ENCODE results near the gene CPT1A. TPM values are rescaled to one million over a fixed set of nuclear protein-coding genes. Genes with fewer than 3 reads are reported as not detected.
A peak's percentile ranks its signal among the peaks of the same experiment; 100 is the strongest.

Gene CPT1A
- total RNA-seq, 1 donor: 29.3 TPM

GRCh38 chr11:68727783-68728182 lies 113.9 kb downstream of the CPT1A start:
- no peak overlapping the region for H2AFZ ChIP-seq (ENCODE audit: low read length)
- H3K36me3 ChIP-seq (ENCODE audit: insufficient read depth, low read length): no peaks in the 10 kb centered on the region
- no peak for DNase-seq (ENCODE audit: insufficient read length, low spot score, missing footprints)
- H3K79me2 ChIP-seq (ENCODE audit: insufficient read depth, low read length): no peaks in the 10 kb centered on the region
- no peak overlapping the region for H3K4me3 ChIP-seq (ENCODE audit: insufficient read depth, low read length)
- no peaks in the 10 kb centered on the region for H3K9me3 ChIP-seq (ENCODE audit: low read depth, low read length)
- no peak overlapping the region for H3K27ac ChIP-seq (ENCODE audit: low read depth, low read length)
- peak; percentile 29 for TF ChIP-seq CTCF (IDR thresholded peaks at IDR 0.05; ENCODE audit: extremely low read depth, low read depth, low read length)
- H3K27me3 ChIP-seq (ENCODE audit: insufficient read depth, low read length): peaks cover 50% of the 10 kb centered on the region
- no peaks in the 10 kb centered on the region for H3K4me1 ChIP-seq (ENCODE audit: insufficient read depth, low read length)
- H3K4me2 ChIP-seq (ENCODE audit: insufficient read depth, low read length): no peak overlapping the region
- no peaks in the 10 kb centered on the region for H4K20me1 ChIP-seq (ENCODE audit: insufficient read depth, low read length)

- H3K9me3 ChIP-seq (ENCODE audit: low read depth, low read length): peaks cover 2% of the 10 kb centered on the region
- H3K27ac ChIP-seq (ENCODE audit: low read depth, low read length): no peak overlapping the region
- no peak for DNase-seq (ENCODE audit: insufficient read length, low spot score, missing footprints)
- H4K20me1 ChIP-seq (ENCODE audit: insufficient read depth, low read length): no peaks in the 10 kb centered on the region
- no peaks in the 10 kb centered on the region for H3K4me1 ChIP-seq (ENCODE audit: insufficient read depth, low read length)
- H3K4me2 ChIP-seq (ENCODE audit: insufficient read depth, low read length): no peak overlapping the region
- no peaks in the 10 kb centered on the region for H3K36me3 ChIP-seq (ENCODE audit: insufficient read depth, low read length)
- no peak overlapping the region for H3K4me3 ChIP-seq (ENCODE audit: insufficient read depth, low read length)
- no peak for TF ChIP-seq CTCF (IDR thresholded peaks at IDR 0.05; ENCODE audit: extremely low read depth, low read depth, low read length)
- no peak overlapping the region for H2AFZ ChIP-seq (ENCODE audit: low read length)
- no peaks in the 10 kb centered on the region for H3K79me2 ChIP-seq (ENCODE audit: insufficient read depth, low read length)
- peaks cover 58% of the 10 kb centered on the region for H3K27me3 ChIP-seq (ENCODE audit: insufficient read depth, low read length)
Measured at GRCh38 chr11:68724293-68724692, 117.4 kb downstream of the CPT1A start.

- no peaks in the 10 kb centered on the region for H3K36me3 ChIP-seq (ENCODE audit: insufficient read depth, low read length)
- TF ChIP-seq CTCF (IDR thresholded peaks at IDR 0.05; ENCODE audit: extremely low read depth, low read depth, low read length): no peak
- no peaks in the 10 kb centered on the region for H3K4me1 ChIP-seq (ENCODE audit: insufficient read depth, low read length)
- H3K27ac ChIP-seq (ENCODE audit: low read depth, low read length): no peak overlapping the region
- H3K27me3 ChIP-seq (ENCODE audit: insufficient read depth, low read length): peaks cover 62% of the 10 kb centered on the region
- H3K4me2 ChIP-seq (ENCODE audit: insufficient read depth, low read length): no peak overlapping the region
- H3K79me2 ChIP-seq (ENCODE audit: insufficient read depth, low read length): no peaks in the 10 kb centered on the region
- no peak overlapping the region for H2AFZ ChIP-seq (ENCODE audit: low read length)
- H3K9me3 ChIP-seq (ENCODE audit: low read depth, low read length): peaks cover 4% of the 10 kb centered on the region
- no peak for DNase-seq (ENCODE audit: insufficient read length, low spot score, missing footprints)
- H4K20me1 ChIP-seq (ENCODE audit: insufficient read depth, low read length): no peaks in the 10 kb centered on the region
- H3K4me3 ChIP-seq (ENCODE audit: insufficient read depth, low read length): no peak overlapping the region
Measured at GRCh38 chr11:68722143-68722542, 119.6 kb downstream of the CPT1A start.

GRCh38 chr11:68721075-68721474 lies 120.6 kb downstream of the CPT1A start:
- Histone ChIP-seq H3K27me3 (ENCODE audit: insufficient read depth, low read length) (peaks cover 55% of the 10 kb centered on the region), H2AFZ (ENCODE audit: low read length) (no peak overlapping the region), H3K4me2 (ENCODE audit: insufficient read depth, low read length) (no peak overlapping the region), H3K9me3 (ENCODE audit: low read depth, low read length) (peaks cover 4% of the 10 kb centered on the region), H3K4me3 (ENCODE audit: insufficient read depth, low read length) (no peak overlapping the region), H3K4me1 (ENCODE audit: insufficient read depth, low read length) (no peaks in the 10 kb centered on the region), H3K27ac (ENCODE audit: low read depth, low read length) (no peak overlapping the region), H4K20me1 (ENCODE audit: insufficient read depth, low read length) (no peaks in the 10 kb centered on the region), H3K36me3 (ENCODE audit: insufficient read depth, low read length) (no peaks in the 10 kb centered on the region), H3K79me2 (ENCODE audit: insufficient read depth, low read length) (no peaks in the 10 kb centered on the region)
- no peak for DNase-seq (ENCODE audit: insufficient read length, low spot score, missing footprints)
- TF ChIP-seq CTCF (IDR thresholded peaks at IDR 0.05; ENCODE audit: extremely low read depth, low read depth, low read length): no peak
